Stomach (tissue), 4 donors: ENCODE results near the gene HMOX2.

Experiments used
- CTCF ChIP-seq, 7 experiments: fragments of 450-650 bp in 4 of 7; fragments of 200-600 bp in 3 of 7; sonication (generic) in 3 of 7; IDR thresholded peaks; one replicate each; pipeline ENCODE4 v1.5.1; 2016 to 2019; ENCODE audit warnings: antibody characterized with exemption in 7 of 7, control low read depth in 2 of 7, mild to moderate bottlenecking in 1 of 7
- POLR2A ChIP-seq, 4 donors: fragments of 450-650 bp; IDR thresholded peaks; one replicate each; pipeline ENCODE4 v1.6.1; 2016; ENCODE audit warnings: antibody characterized with exemption in 4 of 4, control low read depth in 2 of 4, mild to moderate bottlenecking in 1 of 4, moderate library complexity in 1 of 4

DNA sequence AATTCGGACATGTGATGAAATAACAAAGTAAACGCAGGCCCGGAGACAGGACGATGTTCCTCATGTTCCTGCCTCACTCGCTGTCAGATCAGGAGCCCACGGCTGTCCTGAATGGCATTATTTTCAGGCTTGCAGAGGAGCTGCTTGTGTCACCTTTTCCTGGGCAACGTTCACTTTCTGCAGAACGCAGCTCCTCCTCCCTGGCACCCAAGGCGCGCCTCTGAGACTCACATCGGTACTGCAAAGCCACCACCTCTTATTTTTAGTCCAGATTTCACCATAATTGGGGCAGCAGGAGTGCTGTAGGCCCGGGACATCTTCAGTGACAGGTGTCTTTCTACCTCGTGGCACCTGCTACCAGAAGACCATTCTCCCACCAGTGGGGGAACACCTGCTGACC is 71.9 kb downstream of the HMOX2 start:
- TF ChIP-seq POLR2A (IDR thresholded peaks at IDR 0.05), result no peak
- TF ChIP-seq CTCF (IDR thresholded peaks at IDR 0.05), result no peak
